Measurements from ENCODE around the gene MSLN. TPM values are rescaled to one million over a fixed set of nuclear protein-coding genes. Genes with fewer than 3 reads are reported as not detected.

Gene MSLN
- total RNA-seq, 3 donors from 2014 or later (not counting 1 experiment from before 2014, with no cell fraction given): not detected

DNA sequence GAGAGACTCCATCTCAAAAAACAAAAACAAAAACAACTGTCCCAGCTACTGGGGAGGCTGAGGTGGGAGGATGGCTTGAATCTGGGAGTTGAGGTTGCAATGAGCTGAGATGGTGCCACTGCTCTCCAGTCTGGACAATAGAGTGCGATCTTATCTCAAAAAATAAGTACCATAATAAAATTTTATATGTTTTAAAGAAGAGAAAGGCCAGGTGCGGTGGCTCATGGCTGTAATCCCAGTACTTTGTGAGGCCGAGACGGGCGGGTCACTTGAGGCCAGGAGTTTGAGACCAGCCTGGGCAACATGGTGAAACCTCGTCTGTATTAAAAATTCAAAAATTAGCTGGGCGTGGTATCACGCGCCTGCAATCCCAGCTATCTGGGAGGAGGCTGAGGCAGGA, 16.3 kb downstream of the MSLN start:
- H3K4me3 Mint-ChIP-seq: no peak overlapping the region
- TF ChIP-seq, protein P1, sequence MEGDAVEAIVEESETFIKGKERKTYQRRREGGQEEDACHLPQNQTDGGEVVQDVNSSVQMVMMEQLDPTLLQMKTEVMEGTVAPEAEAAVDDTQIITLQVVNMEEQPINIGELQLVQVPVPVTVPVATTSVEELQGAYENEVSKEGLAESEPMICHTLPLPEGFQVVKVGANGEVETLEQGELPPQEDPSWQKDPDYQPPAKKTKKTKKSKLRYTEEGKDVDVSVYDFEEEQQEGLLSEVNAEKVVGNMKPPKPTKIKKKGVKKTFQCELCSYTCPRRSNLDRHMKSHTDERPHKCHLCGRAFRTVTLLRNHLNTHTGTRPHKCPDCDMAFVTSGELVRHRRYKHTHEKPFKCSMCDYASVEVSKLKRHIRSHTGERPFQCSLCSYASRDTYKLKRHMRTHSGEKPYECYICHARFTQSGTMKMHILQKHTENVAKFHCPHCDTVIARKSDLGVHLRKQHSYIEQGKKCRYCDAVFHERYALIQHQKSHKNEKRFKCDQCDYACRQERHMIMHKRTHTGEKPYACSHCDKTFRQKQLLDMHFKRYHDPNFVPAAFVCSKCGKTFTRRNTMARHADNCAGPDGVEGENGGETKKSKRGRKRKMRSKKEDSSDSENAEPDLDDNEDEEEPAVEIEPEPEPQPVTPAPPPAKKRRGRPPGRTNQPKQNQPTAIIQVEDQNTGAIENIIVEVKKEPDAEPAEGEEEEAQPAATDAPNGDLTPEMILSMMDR (IDR thresholded peaks at IDR 0.05): no peak
- no peaks in the 10 kb centered on the region for H3K4me1 Mint-ChIP-seq
- Histone ChIP-seq H3K9me3 (ENCODE audit: control insufficient read depth, insufficient read depth, low read length) (no peaks in the 10 kb centered on the region), H3K4me3 (ENCODE audit: low read length) (no peak overlapping the region), H3K36me3 (ENCODE audit: control insufficient read depth, insufficient read depth, low read length) (no peaks in the 10 kb centered on the region), H3K27me3 (ENCODE audit: control insufficient read depth, insufficient read depth, low read length) (no peaks in the 10 kb centered on the region), H3K27ac (ENCODE audit: low read length) (no peak overlapping the region), H3K4me1 (ENCODE audit: control insufficient read depth, insufficient read depth, low read length) (no peaks in the 10 kb centered on the region)
- no peaks in the 10 kb centered on the region for H3K9me3 Mint-ChIP-seq
- H3K27me3 Mint-ChIP-seq (ENCODE audit: low read depth in 2 of 2): no peaks in the 10 kb centered on the region
- DNase-seq (no peak), ATAC-seq (no peak)
- no peaks in the 10 kb centered on the region for H3K36me3 Mint-ChIP-seq
- intact Hi-C loops (cut with micrococcal nuclease): no loop called here
- H3K27ac Mint-ChIP-seq: no peak overlapping the region
- 94% methylated on average over 9 of the region's 9 CpGs for WGBS (ENCODE audit: insufficient coverage)

DNA sequence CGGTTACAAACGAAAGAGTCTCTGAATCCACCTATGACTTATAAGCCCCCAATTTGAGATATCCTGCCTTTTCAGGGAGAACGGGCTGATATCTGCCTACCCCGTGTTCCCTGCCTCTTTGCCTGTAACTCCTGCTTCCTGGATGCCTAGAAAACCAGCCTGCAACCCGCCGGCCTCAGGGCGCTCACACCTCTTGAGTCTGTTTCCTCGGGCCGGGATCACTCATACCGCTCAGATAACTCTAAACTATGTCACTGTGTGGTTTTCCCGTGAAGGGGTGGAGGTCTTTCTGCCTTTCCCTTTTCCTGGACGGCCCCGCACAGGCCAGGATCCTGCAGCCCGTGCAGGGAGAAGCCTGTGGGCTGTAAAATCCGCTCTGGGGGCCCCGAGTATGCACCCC, 17.3 kb downstream of the MSLN start:
- no peak overlapping the region for H3K27ac Mint-ChIP-seq
- no peak overlapping the region for H3K4me3 Mint-ChIP-seq
- 17% methylated on average over 15 of the region's 16 CpGs for WGBS (ENCODE audit: insufficient coverage)
- Histone ChIP-seq H3K4me1 (ENCODE audit: control insufficient read depth, insufficient read depth, low read length) (no peaks in the 10 kb centered on the region), H3K9me3 (ENCODE audit: control insufficient read depth, insufficient read depth, low read length) (no peaks in the 10 kb centered on the region), H3K36me3 (ENCODE audit: control insufficient read depth, insufficient read depth, low read length) (no peaks in the 10 kb centered on the region), H3K27ac (ENCODE audit: low read length) (no peak overlapping the region), H3K27me3 (ENCODE audit: control insufficient read depth, insufficient read depth, low read length) (no peaks in the 10 kb centered on the region), H3K4me3 (ENCODE audit: low read length) (no peak overlapping the region)
- intact Hi-C loops (cut with micrococcal nuclease): no loop called here
- H3K36me3 Mint-ChIP-seq: no peaks in the 10 kb centered on the region
- DNase-seq: no peak
- no peak for ATAC-seq
- TF ChIP-seq, protein P1 (IDR thresholded peaks at IDR 0.05): no peak
- no peaks in the 10 kb centered on the region for H3K27me3 Mint-ChIP-seq (ENCODE audit: low read depth in 2 of 2)
- no peaks in the 10 kb centered on the region for H3K9me3 Mint-ChIP-seq
- no peaks in the 10 kb centered on the region for H3K4me1 Mint-ChIP-seq

DNA sequence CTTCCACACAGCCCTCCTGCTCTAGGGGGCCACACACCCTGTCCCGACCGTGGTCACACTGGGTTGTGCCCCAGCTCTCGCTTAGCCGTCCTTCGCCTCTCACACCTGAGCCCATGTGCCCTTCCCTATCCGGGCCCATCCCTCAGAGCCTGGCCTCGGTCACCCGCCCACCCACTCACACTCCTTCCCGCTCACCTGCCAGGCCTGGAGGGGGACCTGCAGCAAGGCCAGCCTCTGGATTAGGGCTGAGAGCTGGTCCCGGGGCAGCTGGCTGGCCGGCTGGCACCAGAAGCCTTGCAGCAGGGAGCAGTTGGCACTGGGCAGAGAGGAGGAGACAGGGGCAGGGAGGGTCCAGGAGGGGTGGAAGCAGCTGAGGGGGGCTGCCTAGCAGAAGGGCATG, 17.9 kb downstream of the MSLN start:
- H3K4me1 Mint-ChIP-seq: no peaks in the 10 kb centered on the region

More for the DNA sequence above, 17.9 kb downstream of the MSLN start:
- no peaks in the 10 kb centered on the region for H3K27me3 ChIP-seq (ENCODE audit: control insufficient read depth, insufficient read depth, low read length)
- ATAC-seq (no peak), DNase-seq (no peak)
- H3K27ac Mint-ChIP-seq: no peak overlapping the region
- intact Hi-C loops (cut with micrococcal nuclease): no loop called here
- no peak overlapping the region for H3K4me3 ChIP-seq (ENCODE audit: low read length)
- H3K27me3 Mint-ChIP-seq (ENCODE audit: low read depth in 2 of 2): no peaks in the 10 kb centered on the region
- no peaks in the 10 kb centered on the region for H3K36me3 Mint-ChIP-seq
- no peaks in the 10 kb centered on the region for H3K9me3 Mint-ChIP-seq
- TF ChIP-seq, protein P1 (IDR thresholded peaks at IDR 0.05): no peak
- no peaks in the 10 kb centered on the region for H3K9me3 ChIP-seq (ENCODE audit: control insufficient read depth, insufficient read depth, low read length)
- no peaks in the 10 kb centered on the region for H3K36me3 ChIP-seq (ENCODE audit: control insufficient read depth, insufficient read depth, low read length)
- no peak overlapping the region for H3K27ac ChIP-seq (ENCODE audit: low read length)
- H3K4me3 Mint-ChIP-seq: no peak overlapping the region
- 90% methylated on average over 11 of the region's 11 CpGs for WGBS (ENCODE audit: insufficient coverage)
- H3K4me1 ChIP-seq (ENCODE audit: control insufficient read depth, insufficient read depth, low read length): no peaks in the 10 kb centered on the region
